Measurements from ENCODE around the gene BABAM2. TPM values are rescaled to one million over a fixed set of nuclear protein-coding genes. Genes with fewer than 3 reads are reported as not detected.

BABAM2 gene
- total RNA-seq, 1 donor, result 28.5 TPM

- no peak for DNase-seq (ENCODE audit: low read depth)
- no peak for TF ChIP-seq CTCF (IDR thresholded peaks at IDR 0.05; ENCODE audit: insufficient read depth, low read depth, low read length)
- no peak overlapping the region for H3K4me3 ChIP-seq (ENCODE audit: low read depth, low read length)
Measured at GRCh38 chr2:27893006-27893405, 2.5 kb downstream of the BABAM2 start.

- TF ChIP-seq CTCF (IDR thresholded peaks at IDR 0.05; ENCODE audit: insufficient read depth, low read depth, low read length), result no peak
- DNase-seq (ENCODE audit: low read depth), result no peak
- H3K4me3 ChIP-seq (ENCODE audit: low read depth, low read length), result no peak overlapping the region
Measured at GRCh38 chr2:27897717-27898116, 7.2 kb downstream of the BABAM2 start.

- no peak overlapping the region for H3K4me3 ChIP-seq (ENCODE audit: low read depth, low read length)
- no peak for TF ChIP-seq CTCF (IDR thresholded peaks at IDR 0.05; ENCODE audit: insufficient read depth, low read depth, low read length)
- no peak for DNase-seq (ENCODE audit: low read depth)
Measured at GRCh38 chr2:27901234-27901633, 10.7 kb downstream of the BABAM2 start.

- no peak overlapping the region for H3K4me3 ChIP-seq (ENCODE audit: low read depth, low read length)
- no peak for DNase-seq (ENCODE audit: low read depth)
- no peak for TF ChIP-seq CTCF (IDR thresholded peaks at IDR 0.05; ENCODE audit: insufficient read depth, low read depth, low read length)
Measured at GRCh38 chr2:27902098-27902497, 11.6 kb downstream of the BABAM2 start.

GRCh38 chr2:27903018-27903417, 12.5 kb downstream of the BABAM2 start:
- no peak for TF ChIP-seq CTCF (IDR thresholded peaks at IDR 0.05; ENCODE audit: insufficient read depth, low read depth, low read length)
- no peak overlapping the region for H3K4me3 ChIP-seq (ENCODE audit: low read depth, low read length)
- no peak for DNase-seq (ENCODE audit: low read depth)

- peak; percentile 71 for DNase-seq (ENCODE audit: low read depth)
- H3K4me3 ChIP-seq (ENCODE audit: low read depth, low read length), result no peak overlapping the region
- no peak for TF ChIP-seq CTCF (IDR thresholded peaks at IDR 0.05; ENCODE audit: insufficient read depth, low read depth, low read length)
Measured at GRCh38 chr2:27903649-27904404, 13.3 kb downstream of the BABAM2 start.

GRCh38 chr2:27904405-27904665, 13.8 kb downstream of the BABAM2 start:
- no peak for TF ChIP-seq CTCF (IDR thresholded peaks at IDR 0.05; ENCODE audit: insufficient read depth, low read depth, low read length)
- DNase-seq (ENCODE audit: low read depth), result no peak
- H3K4me3 ChIP-seq (ENCODE audit: low read depth, low read length), result no peak overlapping the region
